ENCODE measurements around the gene FOLR3. TPM values are rescaled to one million over a fixed set of nuclear protein-coding genes. Genes with fewer than 3 reads are reported as not detected.

Gene FOLR3
- total and polyA plus RNA-seq, 2 experiments from 2014 or later = not detected

GRCh38 chr11:72144807-72145565 lies 9.5 kb downstream of the FOLR3 start:
- no peak for ATAC-seq
- Mint-ChIP-seq H3K36me3 (ENCODE audit: low read depth) (no peaks in the 10 kb centered on the region), H3K27me3 (ENCODE audit: insufficient read depth, low read depth, poor library complexity) (no peaks in the 10 kb centered on the region), H3K4me3 (no peak overlapping the region), H3K27ac (no peak overlapping the region), H3K9me3 (no peaks in the 10 kb centered on the region), H3K4me1 (peaks cover 2% of the 10 kb centered on the region; the same call in 1 of the 3 replicates)
- Histone ChIP-seq H3K4me1 (ENCODE audit: insufficient read depth) (no peaks in the 10 kb centered on the region), H3K4me2 (no peak overlapping the region), H3K27me3 (ENCODE audit: insufficient read depth) (no peaks in the 10 kb centered on the region), H4K20me1 (replicated peaks; ENCODE audit: insufficient read depth) (no peaks in the 10 kb centered on the region), H3K9me2 (ENCODE audit: insufficient read depth) (no peaks in the 10 kb centered on the region), H3F3A (replicated peaks; ENCODE audit: low read depth) (no peaks in the 10 kb centered on the region), H3K36me3 (ENCODE audit: insufficient read depth) (no peaks in the 10 kb centered on the region), H3K27ac (ENCODE audit: low read depth) (no peak overlapping the region), H2AFZ (no peak overlapping the region), H3K4me3 (no peak overlapping the region), H3K79me2 (replicated peaks; ENCODE audit: insufficient read depth) (no peaks in the 10 kb centered on the region)
- TF ChIP-seq JUNB (IDR thresholded peaks at IDR 0.05; ENCODE audit: unreplicated experiment) (no peak), ZNF114 (CRISPR knock-in tag; IDR thresholded peaks at IDR 0.05) (no peak), ZNF331 (CRISPR knock-in tag; IDR thresholded peaks at IDR 0.05; ENCODE audit: low read depth) (no peak), EZH2 (IDR thresholded peaks at IDR 0.05; ENCODE audit: low read depth, unreplicated experiment) (no peak), ZNF462 (CRISPR knock-in tag; IDR thresholded peaks at IDR 0.05) (no peak), POLR2AphosphoS5 (IDR thresholded peaks at IDR 0.05; ENCODE audit: low read depth) (no peak), NANOG (IDR thresholded peaks at IDR 0.05; ENCODE audit: borderline replicate concordance) (no peak), CREB1 (CRISPR knock-in tag; IDR thresholded peaks at IDR 0.05; ENCODE audit: low read depth) (no peak), ETS1 (IDR thresholded peaks at IDR 0.05) (no peak), EZH2phosphoT487 (IDR thresholded peaks at IDR 0.05; ENCODE audit: unreplicated experiment) (no peak)
- TF ChIP-seq, protein P1, sequence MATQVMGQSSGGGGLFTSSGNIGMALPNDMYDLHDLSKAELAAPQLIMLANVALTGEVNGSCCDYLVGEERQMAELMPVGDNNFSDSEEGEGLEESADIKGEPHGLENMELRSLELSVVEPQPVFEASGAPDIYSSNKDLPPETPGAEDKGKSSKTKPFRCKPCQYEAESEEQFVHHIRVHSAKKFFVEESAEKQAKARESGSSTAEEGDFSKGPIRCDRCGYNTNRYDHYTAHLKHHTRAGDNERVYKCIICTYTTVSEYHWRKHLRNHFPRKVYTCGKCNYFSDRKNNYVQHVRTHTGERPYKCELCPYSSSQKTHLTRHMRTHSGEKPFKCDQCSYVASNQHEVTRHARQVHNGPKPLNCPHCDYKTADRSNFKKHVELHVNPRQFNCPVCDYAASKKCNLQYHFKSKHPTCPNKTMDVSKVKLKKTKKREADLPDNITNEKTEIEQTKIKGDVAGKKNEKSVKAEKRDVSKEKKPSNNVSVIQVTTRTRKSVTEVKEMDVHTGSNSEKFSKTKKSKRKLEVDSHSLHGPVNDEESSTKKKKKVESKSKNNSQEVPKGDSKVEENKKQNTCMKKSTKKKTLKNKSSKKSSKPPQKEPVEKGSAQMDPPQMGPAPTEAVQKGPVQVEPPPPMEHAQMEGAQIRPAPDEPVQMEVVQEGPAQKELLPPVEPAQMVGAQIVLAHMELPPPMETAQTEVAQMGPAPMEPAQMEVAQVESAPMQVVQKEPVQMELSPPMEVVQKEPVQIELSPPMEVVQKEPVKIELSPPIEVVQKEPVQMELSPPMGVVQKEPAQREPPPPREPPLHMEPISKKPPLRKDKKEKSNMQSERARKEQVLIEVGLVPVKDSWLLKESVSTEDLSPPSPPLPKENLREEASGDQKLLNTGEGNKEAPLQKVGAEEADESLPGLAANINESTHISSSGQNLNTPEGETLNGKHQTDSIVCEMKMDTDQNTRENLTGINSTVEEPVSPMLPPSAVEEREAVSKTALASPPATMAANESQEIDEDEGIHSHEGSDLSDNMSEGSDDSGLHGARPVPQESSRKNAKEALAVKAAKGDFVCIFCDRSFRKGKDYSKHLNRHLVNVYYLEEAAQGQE (IDR thresholded peaks at IDR 0.05; ENCODE audit: unreplicated experiment) = no peak
- TF ChIP-seq, protein P2, sequence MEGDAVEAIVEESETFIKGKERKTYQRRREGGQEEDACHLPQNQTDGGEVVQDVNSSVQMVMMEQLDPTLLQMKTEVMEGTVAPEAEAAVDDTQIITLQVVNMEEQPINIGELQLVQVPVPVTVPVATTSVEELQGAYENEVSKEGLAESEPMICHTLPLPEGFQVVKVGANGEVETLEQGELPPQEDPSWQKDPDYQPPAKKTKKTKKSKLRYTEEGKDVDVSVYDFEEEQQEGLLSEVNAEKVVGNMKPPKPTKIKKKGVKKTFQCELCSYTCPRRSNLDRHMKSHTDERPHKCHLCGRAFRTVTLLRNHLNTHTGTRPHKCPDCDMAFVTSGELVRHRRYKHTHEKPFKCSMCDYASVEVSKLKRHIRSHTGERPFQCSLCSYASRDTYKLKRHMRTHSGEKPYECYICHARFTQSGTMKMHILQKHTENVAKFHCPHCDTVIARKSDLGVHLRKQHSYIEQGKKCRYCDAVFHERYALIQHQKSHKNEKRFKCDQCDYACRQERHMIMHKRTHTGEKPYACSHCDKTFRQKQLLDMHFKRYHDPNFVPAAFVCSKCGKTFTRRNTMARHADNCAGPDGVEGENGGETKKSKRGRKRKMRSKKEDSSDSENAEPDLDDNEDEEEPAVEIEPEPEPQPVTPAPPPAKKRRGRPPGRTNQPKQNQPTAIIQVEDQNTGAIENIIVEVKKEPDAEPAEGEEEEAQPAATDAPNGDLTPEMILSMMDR (conservative IDR thresholded peaks at IDR 0.05; ENCODE audit: low read depth in 2 of 2) = no peak
- DNase-seq (ENCODE audit: low spot score) = no peak

All from GM23338 (cell line).